ENCODE measurements around the gene CGB1. TPM values are rescaled to one million over a fixed set of nuclear protein-coding genes. Genes with fewer than 3 reads are reported as not detected.
A peak's percentile ranks its signal among the peaks of the same experiment; 100 is the strongest.

The CGB1 gene
- total and polyA plus RNA-seq, 10 of the 15 experiments (the other 5 are each of a cell fraction or from before 2014, with no cell fraction given) = not detected

DNA sequence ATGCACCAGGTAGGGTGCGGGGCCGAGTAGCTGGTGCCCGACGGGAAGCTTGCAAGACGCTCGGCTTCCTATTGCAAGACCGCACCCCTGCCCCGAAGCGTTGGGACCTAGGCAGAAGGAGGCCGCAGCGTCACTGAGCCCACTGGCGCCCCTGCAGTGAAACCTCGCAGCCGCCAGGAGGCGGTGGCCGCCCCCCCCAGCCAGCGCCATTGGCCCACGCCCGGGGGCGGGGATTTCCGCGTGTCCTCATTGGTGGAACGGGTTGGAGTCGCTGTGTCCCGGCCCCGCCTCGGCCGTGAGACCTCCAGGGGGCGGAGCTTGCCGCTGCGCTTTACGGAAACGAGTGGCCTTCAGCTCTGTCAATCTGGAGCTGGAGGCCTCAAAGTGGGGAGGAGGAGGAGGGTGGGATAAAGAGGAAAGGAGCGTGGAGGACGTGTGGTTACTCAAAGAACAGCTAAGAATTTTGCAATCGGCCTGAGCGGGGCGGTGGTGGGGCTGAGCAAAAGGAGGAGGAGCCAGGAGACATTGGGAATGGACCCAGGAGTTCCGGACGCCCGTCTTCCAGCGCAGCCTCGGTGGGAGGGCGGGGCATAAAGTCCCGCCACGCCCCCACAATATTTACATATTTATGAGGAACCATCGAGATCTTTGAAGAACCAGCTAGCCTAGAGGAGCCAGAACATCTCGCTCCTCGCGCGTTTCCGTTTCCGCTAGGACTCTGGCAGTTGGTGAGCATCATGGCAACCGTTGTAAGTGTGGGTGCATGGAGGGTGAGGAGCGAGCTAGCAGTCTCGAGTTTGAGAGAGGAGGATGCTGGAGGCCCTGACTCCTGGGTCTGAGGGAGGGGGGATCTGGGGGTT lies 43.3 kb downstream of the CGB1 start, which contains the start of the genes GYS1 and RUVBL2 (continued):
- TF ChIP-seq, protein P1, sequence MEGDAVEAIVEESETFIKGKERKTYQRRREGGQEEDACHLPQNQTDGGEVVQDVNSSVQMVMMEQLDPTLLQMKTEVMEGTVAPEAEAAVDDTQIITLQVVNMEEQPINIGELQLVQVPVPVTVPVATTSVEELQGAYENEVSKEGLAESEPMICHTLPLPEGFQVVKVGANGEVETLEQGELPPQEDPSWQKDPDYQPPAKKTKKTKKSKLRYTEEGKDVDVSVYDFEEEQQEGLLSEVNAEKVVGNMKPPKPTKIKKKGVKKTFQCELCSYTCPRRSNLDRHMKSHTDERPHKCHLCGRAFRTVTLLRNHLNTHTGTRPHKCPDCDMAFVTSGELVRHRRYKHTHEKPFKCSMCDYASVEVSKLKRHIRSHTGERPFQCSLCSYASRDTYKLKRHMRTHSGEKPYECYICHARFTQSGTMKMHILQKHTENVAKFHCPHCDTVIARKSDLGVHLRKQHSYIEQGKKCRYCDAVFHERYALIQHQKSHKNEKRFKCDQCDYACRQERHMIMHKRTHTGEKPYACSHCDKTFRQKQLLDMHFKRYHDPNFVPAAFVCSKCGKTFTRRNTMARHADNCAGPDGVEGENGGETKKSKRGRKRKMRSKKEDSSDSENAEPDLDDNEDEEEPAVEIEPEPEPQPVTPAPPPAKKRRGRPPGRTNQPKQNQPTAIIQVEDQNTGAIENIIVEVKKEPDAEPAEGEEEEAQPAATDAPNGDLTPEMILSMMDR (IDR thresholded peaks at IDR 0.05 in 2 of 3, conservative IDR thresholded peaks at IDR 0.05 in 1 of 3; ENCODE audit: control insufficient read depth in 2 of 3, extremely low read depth in 1 of 3, insufficient read depth in 1 of 3, low read depth in 3 of 3, low read length in 3 of 3) = peak; percentile 98; a peak in 5 of 6 replicates
- TF ChIP-seq, protein P2, sequence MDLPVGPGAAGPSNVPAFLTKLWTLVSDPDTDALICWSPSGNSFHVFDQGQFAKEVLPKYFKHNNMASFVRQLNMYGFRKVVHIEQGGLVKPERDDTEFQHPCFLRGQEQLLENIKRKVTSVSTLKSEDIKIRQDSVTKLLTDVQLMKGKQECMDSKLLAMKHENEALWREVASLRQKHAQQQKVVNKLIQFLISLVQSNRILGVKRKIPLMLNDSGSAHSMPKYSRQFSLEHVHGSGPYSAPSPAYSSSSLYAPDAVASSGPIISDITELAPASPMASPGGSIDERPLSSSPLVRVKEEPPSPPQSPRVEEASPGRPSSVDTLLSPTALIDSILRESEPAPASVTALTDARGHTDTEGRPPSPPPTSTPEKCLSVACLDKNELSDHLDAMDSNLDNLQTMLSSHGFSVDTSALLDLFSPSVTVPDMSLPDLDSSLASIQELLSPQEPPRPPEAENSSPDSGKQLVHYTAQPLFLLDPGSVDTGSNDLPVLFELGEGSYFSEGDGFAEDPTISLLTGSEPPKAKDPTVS (IDR thresholded peaks at IDR 0.05; ENCODE audit: low read depth, low read length) = peak; percentile 88
- TF ChIP-seq MYB (IDR thresholded peaks at IDR 0.05; ENCODE audit: borderline replicate concordance, low read depth, low read length) = peak; percentile 93
- TF ChIP-seq POLR2AphosphoS2 (IDR thresholded peaks at IDR 0.05; ENCODE audit: low read depth, low read length) = peak; percentile 69
- no peak for TF ChIP-seq ZNF24 (IDR thresholded peaks at IDR 0.05)
- TF ChIP-seq SRF (IDR thresholded peaks at IDR 0.05; ENCODE audit: low read depth in 2 of 2, low read length in 2 of 2) = no peak
- TF ChIP-seq ETV6 (conservative IDR thresholded peaks at IDR 0.05 in 1 of 2, IDR thresholded peaks at IDR 0.05 in 1 of 2; ENCODE audit: borderline replicate concordance in 1 of 2, low read depth in 1 of 2) = no peak
- TF ChIP-seq MTA3 (IDR thresholded peaks at IDR 0.05; ENCODE audit: borderline replicate concordance, low read length) = no peak
- peak; percentile 94 for TF ChIP-seq YY1 (IDR thresholded peaks at IDR 0.05; ENCODE audit: low read depth, low read length)
- TF ChIP-seq HDGF (IDR thresholded peaks at IDR 0.05) = peak; percentile 87
- TF ChIP-seq POU2F2 (IDR thresholded peaks at IDR 0.05; ENCODE audit: borderline replicate concordance, low read depth, low read length) = peak; percentile 97
- TF ChIP-seq CHD2 (IDR thresholded peaks at IDR 0.05; ENCODE audit: borderline replicate concordance, low read depth, low read length) = peak; percentile 91
- peak; percentile 84 for TF ChIP-seq MTA2 (IDR thresholded peaks at IDR 0.05; ENCODE audit: low read depth)
- TF ChIP-seq, protein P3, sequence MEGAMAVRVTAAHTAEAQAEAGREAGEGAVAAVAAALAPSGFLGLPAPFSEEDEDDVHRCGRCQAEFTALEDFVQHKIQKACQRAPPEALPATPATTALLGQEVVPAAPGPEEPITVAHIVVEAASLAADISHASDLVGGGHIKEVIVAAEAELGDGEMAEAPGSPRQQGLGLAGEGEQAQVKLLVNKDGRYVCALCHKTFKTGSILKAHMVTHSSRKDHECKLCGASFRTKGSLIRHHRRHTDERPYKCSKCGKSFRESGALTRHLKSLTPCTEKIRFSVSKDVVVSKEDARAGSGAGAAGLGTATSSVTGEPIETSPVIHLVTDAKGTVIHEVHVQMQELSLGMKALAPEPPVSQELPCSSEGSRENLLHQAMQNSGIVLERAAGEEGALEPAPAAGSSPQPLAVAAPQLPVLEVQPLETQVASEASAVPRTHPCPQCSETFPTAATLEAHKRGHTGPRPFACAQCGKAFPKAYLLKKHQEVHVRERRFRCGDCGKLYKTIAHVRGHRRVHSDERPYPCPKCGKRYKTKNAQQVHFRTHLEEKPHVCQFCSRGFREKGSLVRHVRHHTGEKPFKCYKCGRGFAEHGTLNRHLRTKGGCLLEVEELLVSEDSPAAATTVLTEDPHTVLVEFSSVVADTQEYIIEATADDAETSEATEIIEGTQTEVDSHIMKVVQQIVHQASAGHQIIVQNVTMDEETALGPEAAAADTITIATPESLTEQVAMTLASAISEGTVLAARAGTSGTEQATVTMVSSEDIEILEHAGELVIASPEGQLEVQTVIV (IDR thresholded peaks at IDR 0.05; ENCODE audit: borderline replicate concordance, partially characterized antibody) = peak; percentile 33
- TF ChIP-seq SUZ12 (IDR thresholded peaks at IDR 0.05; ENCODE audit: unreplicated experiment) = no peak
- TF ChIP-seq, protein P4, sequence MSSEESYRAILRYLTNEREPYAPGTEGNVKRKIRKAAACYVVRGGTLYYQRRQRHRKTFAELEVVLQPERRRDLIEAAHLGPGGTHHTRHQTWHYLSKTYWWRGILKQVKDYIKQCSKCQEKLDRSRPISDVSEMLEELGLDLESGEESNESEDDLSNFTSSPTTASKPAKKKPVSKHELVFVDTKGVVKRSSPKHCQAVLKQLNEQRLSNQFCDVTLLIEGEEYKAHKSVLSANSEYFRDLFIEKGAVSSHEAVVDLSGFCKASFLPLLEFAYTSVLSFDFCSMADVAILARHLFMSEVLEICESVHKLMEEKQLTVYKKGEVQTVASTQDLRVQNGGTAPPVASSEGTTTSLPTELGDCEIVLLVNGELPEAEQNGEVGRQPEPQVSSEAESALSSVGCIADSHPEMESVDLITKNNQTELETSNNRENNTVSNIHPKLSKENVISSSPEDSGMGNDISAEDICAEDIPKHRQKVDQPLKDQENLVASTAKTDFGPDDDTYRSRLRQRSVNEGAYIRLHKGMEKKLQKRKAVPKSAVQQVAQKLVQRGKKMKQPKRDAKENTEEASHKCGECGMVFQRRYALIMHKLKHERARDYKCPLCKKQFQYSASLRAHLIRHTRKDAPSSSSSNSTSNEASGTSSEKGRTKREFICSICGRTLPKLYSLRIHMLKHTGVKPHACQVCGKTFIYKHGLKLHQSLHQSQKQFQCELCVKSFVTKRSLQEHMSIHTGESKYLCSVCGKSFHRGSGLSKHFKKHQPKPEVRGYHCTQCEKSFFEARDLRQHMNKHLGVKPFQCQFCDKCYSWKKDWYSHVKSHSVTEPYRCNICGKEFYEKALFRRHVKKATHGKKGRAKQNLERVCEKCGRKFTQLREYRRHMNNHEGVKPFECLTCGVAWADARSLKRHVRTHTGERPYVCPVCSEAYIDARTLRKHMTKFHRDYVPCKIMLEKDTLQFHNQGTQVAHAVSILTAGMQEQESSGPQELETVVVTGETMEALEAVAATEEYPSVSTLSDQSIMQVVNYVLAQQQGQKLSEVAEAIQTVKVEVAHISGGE (CRISPR knock-in tag; IDR thresholded peaks at IDR 0.05) = no peak
- 0 out of 2 replicates have a peak, but pooled peaks have one; percentile 7 for TF ChIP-seq LARP7 (IDR thresholded peaks at IDR 0.05)
- TF ChIP-seq, protein P5, sequence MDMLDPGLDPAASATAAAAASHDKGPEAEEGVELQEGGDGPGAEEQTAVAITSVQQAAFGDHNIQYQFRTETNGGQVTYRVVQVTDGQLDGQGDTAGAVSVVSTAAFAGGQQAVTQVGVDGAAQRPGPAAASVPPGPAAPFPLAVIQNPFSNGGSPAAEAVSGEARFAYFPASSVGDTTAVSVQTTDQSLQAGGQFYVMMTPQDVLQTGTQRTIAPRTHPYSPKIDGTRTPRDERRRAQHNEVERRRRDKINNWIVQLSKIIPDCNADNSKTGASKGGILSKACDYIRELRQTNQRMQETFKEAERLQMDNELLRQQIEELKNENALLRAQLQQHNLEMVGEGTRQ (IDR thresholded peaks at IDR 0.05; ENCODE audit: borderline replicate concordance, low read depth, low read length) = no peak
